ENCODE results near the gene ARL6IP4. TPM values are rescaled to one million over a fixed set of nuclear protein-coding genes. Genes with fewer than 3 reads are reported as not detected.

ARL6IP4 gene
- total and polyA plus RNA-seq, 2 donors, result 57.6 to 312 TPM

DNA sequence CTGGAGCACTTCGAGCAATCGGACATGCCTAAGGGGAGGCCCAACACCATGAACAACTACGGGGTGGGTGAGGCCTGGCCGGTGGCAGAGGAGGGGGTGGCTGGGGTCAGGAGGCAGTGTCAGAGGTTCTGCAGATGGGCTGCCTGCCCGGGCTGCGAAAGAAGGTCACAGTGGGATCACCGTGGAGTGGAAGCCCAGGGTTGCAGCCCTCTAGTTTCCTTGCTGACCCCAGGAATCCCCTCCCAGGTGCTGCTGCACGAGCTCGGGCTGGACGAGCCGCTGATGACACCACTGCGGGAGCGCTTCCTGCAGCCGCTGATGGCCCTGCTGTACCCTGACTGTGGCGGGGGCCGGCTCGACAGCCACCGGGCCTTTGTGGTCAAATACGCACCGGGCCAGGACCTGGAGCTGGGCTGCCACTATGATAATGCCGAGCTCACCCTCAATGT lies 1.9 kb upstream of the ARL6IP4 start:
- 88% methylated on average over 21 of the region's 21 CpGs for WGBS
- H3K4me3 ChIP-seq (ENCODE audit: low read depth, low read length), result no peak overlapping the region
- H3K36me3 ChIP-seq (ENCODE audit: insufficient read depth), result no peaks in the 10 kb centered on the region
- DNase-seq (ENCODE audit: extremely low spot score), result no peak
- H3K4me1 ChIP-seq (ENCODE audit: insufficient read depth), result peaks cover 1% of the 10 kb centered on the region
- no peak overlapping the region for H3K27ac ChIP-seq (ENCODE audit: low read depth)

DNA sequence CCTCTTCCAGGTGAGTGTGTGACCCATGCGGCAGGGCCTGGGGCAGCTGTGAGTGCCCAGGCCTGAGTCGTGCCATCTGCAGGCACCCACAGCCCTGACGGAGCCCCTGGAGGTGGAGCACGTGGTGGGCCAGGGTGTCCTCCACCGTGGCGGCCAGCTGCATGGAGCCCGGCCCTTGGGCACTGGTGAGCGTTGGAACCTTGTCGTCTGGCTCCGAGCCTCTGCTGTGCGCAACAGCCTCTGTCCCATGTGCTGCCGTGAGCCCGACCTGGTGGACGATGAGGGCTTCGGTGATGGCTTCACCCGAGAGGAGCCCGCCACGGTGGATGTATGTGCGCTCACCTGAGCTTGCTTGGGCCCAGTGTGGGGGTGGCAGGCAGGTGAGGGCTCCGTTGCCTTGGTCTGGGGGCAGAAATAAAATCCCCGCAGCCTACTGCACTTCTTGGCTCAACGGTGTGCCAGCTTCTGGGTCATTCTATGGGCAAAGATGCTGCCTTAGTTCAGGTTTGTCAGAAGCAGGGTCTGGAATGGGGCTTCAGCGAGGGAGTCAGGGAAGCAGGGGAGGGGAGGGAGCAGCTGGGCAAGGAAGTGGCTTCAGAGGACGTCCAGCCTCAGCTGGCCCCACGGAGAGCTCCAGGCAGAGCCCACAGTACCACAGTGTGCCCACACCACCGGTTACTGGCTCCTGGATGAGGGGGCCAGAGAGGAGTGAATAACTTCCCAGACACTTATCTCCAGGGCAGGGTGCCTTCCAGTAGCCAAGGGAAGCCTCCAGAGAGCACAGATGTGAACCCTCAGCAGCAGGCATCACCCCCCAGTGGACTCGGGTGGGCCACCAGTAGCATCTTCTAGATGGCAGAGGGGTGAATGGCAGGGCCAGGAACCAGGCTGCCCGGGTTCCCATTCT lies 1.2 kb upstream of the ARL6IP4 start:
- no peak overlapping the region for H3K27ac ChIP-seq (ENCODE audit: low read depth)
- WGBS, result 76% methylated on average over 28 of the region's 28 CpGs
- DNase-seq (ENCODE audit: extremely low spot score), result no peak
- no peaks in the 10 kb centered on the region for H3K36me3 ChIP-seq (ENCODE audit: insufficient read depth)
- H3K4me1 ChIP-seq (ENCODE audit: insufficient read depth), result no peaks in the 10 kb centered on the region
- H3K4me3 ChIP-seq (ENCODE audit: low read depth, low read length), result no peak overlapping the region

- DNase-seq (ENCODE audit: extremely low spot score), result no peak
- no peaks in the 10 kb centered on the region for H3K4me1 ChIP-seq (ENCODE audit: insufficient read depth)
- WGBS, result 7% methylated on average over 7 of the region's 7 CpGs
- H3K36me3 ChIP-seq (ENCODE audit: insufficient read depth), result no peaks in the 10 kb centered on the region
- H3K27ac ChIP-seq (ENCODE audit: low read depth), result no peak overlapping the region
- peak overlapping the region; percentile 88 for H3K4me3 ChIP-seq (ENCODE audit: low read depth, low read length)
Observed at GRCh38 chr12:122979908-122980182, 636 bp upstream of the ARL6IP4 start.

- H3K4me3 ChIP-seq (ENCODE audit: low read depth, low read length), result peak overlapping the region; percentile 88
- peak overlapping the region; percentile 80 for H3K27ac ChIP-seq (ENCODE audit: low read depth)
- H3K4me1 ChIP-seq (ENCODE audit: insufficient read depth), result no peaks in the 10 kb centered on the region
- H3K36me3 ChIP-seq (ENCODE audit: insufficient read depth), result no peaks in the 10 kb centered on the region
- DNase-seq (ENCODE audit: extremely low spot score), result no peak
- under 1% methylated on average over 40 of the region's 40 CpGs for WGBS
Observed at GRCh38 chr12:122981036-122981471, 573 bp downstream of the ARL6IP4 start.

DNA sequence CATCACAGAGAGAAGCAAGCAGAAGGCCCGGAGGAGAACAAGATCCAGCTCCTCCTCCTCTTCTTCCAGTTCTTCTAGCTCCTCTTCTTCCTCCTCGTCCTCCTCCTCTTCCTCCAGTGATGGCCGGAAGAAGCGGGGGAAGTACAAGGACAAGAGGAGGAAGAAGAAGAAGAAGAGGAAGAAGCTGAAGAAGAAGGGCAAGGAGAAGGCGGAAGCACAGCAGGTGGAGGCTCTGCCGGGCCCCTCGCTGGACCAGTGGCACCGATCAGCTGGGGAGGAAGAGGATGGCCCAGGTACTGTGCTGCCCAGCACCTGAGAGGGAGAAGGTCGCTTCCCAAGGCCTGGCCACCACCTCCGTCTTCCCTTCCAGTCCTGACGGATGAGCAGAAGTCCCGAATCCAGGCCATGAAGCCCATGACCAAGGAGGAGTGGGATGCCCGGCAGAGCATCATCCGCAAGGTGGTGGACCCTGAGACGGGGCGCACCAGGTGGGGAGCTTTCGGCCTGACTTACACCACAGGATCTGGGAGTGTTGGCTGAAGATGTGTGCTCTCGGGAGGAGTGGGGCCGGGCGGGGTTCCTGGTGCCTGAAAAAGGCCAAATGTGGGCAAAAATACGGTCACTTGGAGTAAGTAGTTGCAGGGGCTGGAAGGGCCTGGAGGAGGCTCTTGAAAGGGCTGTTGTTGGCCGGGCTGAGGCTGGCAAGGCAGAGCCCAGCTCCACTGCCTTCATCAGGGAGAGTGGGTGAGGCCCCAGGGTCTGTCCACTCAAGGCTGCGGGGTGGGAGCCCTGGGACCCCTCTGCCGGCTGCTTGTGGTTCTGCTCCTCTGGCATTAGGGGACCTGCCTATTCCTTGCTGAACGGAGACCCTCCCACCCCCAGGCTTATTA lies 1.4 kb downstream of the ARL6IP4 start:
- no peaks in the 10 kb centered on the region for H3K36me3 ChIP-seq (ENCODE audit: insufficient read depth)
- H3K4me1 ChIP-seq (ENCODE audit: insufficient read depth), result no peaks in the 10 kb centered on the region
- 64% methylated on average over 25 of the region's 25 CpGs for WGBS
- H3K4me3 ChIP-seq (ENCODE audit: low read depth, low read length), result peak overlapping the region; percentile 88
- no peak overlapping the region for H3K27ac ChIP-seq (ENCODE audit: low read depth)
- no peak for DNase-seq (ENCODE audit: extremely low spot score)

DNA sequence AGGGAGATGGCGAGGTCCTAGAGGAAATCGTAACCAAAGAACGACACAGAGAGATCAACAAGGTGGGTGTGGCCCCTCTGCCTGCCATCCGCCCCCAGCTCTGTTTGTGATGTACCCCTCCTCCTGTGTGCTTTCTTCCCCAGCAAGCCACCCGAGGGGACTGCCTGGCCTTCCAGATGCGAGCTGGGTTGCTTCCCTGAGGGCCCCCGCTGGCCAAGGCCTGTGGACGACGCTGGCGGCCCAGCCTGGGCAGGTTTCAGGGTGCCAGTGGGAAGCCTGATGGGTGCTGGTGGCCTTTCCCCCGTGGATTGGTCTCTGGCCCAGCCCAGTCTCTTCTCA lies 2.0 kb downstream of the ARL6IP4 start:
- H3K4me3 ChIP-seq (ENCODE audit: low read depth, low read length), result no peak overlapping the region
- no peaks in the 10 kb centered on the region for H3K4me1 ChIP-seq (ENCODE audit: insufficient read depth)
- H3K36me3 ChIP-seq (ENCODE audit: insufficient read depth), result no peaks in the 10 kb centered on the region
- no peak for DNase-seq (ENCODE audit: extremely low spot score)
- 67% methylated on average over 11 of the region's 11 CpGs for WGBS
- no peak overlapping the region for H3K27ac ChIP-seq (ENCODE audit: low read depth)

- no peak for DNase-seq (ENCODE audit: extremely low spot score)
- H3K27ac ChIP-seq (ENCODE audit: low read depth), result no peak overlapping the region
- no peak overlapping the region for H3K4me3 ChIP-seq (ENCODE audit: low read depth, low read length)
- H3K36me3 ChIP-seq (ENCODE audit: insufficient read depth), result no peaks in the 10 kb centered on the region
- WGBS, result 68% methylated on average over 21 of the region's 21 CpGs
- H3K4me1 ChIP-seq (ENCODE audit: insufficient read depth), result no peaks in the 10 kb centered on the region
Observed at GRCh38 chr12:122982963-122983788, 2.7 kb downstream of the ARL6IP4 start.

GRCh38 chr12:122983789-122984515 lies 3.5 kb downstream of the ARL6IP4 start:
- Histone ChIP-seq H3K36me3 (ENCODE audit: insufficient read depth) (no peaks in the 10 kb centered on the region), H3K4me3 (ENCODE audit: low read depth, low read length) (no peak overlapping the region), H3K4me1 (ENCODE audit: insufficient read depth) (no peaks in the 10 kb centered on the region), H3K27ac (ENCODE audit: low read depth) (no peak overlapping the region)
- WGBS, result 32% methylated on average over 9 of the region's 9 CpGs
- DNase-seq (ENCODE audit: extremely low spot score), result no peak

DNA sequence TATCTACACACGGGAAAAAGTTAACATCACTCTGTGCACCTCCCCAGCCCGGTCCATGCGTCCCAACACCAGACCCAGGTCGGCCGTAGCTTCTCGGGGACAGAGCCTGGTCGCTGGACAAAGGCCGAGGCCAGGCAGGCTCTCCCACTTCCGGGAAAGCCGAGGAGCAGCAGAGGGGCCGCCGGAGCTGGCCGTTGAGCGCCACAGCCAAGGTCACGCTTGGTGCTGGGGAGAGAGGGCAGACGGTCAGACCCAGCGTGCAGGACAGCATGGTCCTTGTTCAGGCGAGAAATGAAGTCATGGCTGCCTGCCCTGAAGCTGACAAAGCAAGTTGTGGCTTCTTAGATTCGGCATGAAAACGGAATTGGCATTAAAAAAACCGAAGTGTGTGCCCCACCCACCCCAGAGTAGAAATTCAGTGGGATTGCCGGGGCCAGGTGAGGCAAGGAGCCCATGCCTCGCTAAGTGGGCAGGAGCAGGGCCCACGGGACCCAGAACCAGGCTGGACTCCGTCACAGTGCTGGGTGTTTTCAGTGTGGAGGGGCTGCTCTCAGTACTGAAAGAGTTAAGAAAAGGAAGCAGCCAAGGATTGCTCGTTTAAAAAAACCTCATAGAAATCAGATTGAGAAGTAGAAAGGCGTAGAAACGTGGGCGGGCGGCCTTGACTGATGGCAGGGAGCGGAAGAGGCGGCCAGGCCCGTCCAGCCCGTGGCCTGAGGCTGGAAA lies 4.3 kb downstream of the ARL6IP4 start:
- DNase-seq (ENCODE audit: extremely low spot score), result no peak
- H3K27ac ChIP-seq (ENCODE audit: low read depth), result no peak overlapping the region
- 31% methylated on average over 34 of the region's 34 CpGs for WGBS
- H3K36me3 ChIP-seq (ENCODE audit: insufficient read depth), result no peaks in the 10 kb centered on the region
- no peak overlapping the region for H3K4me3 ChIP-seq (ENCODE audit: low read depth, low read length)
- no peaks in the 10 kb centered on the region for H3K4me1 ChIP-seq (ENCODE audit: insufficient read depth)

- no peak for DNase-seq (ENCODE audit: extremely low spot score)
- 87% methylated on average over 45 of the region's 45 CpGs for WGBS
- Histone ChIP-seq H3K4me3 (ENCODE audit: low read depth, low read length) (no peak overlapping the region), H3K27ac (ENCODE audit: low read depth) (no peak overlapping the region), H3K36me3 (ENCODE audit: insufficient read depth) (no peaks in the 10 kb centered on the region), H3K4me1 (ENCODE audit: insufficient read depth) (no peaks in the 10 kb centered on the region)
Observed at GRCh38 chr12:122985338-122986257, 5.1 kb downstream of the ARL6IP4 start.

GRCh38 chr12:122986258-122986871 lies 5.9 kb downstream of the ARL6IP4 start:
- H3K4me1 ChIP-seq (ENCODE audit: insufficient read depth), result no peaks in the 10 kb centered on the region
- H3K27ac ChIP-seq (ENCODE audit: low read depth), result no peak overlapping the region
- no peaks in the 10 kb centered on the region for H3K36me3 ChIP-seq (ENCODE audit: insufficient read depth)
- 93% methylated on average over 40 of the region's 40 CpGs for WGBS
- H3K4me3 ChIP-seq (ENCODE audit: low read depth, low read length), result no peak overlapping the region
- no peak for DNase-seq (ENCODE audit: extremely low spot score)

All from urinary bladder (tissue), 4 donors.